HG02885 (cell line): ENCODE results near the gene AEN.

Source experiments
- ATAC-seq: cut with Tn5 transposase; IDR thresholded peaks from one replicate; pipeline ENCODE4 v1.9.1; 2021; ENCODE audit warnings: mild to moderate bottlenecking; ENCODE audit not compliant: unreplicated experiment, poor library complexity

Gene AEN

DNA sequence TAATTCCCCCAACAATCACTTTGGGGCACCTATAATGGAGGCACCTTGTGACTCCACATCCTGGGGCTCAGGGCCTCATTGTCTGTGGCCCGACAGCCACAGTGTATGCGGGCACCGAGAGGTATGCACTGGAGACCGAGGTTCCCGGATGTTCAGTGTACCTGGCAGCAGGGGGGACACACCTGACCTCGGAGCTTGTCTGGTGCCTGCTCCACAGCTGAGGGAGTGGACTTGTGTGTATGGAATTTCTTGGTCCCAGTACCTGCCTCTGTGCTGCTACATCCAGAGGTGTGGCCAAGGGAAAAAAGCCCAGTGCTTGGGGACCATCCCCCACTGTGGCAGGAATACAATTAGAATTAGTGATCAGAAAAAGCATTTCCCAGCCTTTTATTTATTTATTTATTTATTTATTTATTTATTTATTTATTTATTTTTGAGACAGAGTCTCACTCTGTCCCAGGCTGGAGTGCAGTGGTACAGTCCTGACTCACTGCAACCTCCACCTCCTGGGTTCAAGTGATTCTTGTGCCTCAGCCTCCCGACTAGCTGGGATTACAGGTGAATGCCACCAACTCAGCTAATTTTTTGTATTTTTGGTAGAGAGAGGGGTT, 8.8 kb upstream of the AEN start:
- ATAC-seq: no peak

DNA sequence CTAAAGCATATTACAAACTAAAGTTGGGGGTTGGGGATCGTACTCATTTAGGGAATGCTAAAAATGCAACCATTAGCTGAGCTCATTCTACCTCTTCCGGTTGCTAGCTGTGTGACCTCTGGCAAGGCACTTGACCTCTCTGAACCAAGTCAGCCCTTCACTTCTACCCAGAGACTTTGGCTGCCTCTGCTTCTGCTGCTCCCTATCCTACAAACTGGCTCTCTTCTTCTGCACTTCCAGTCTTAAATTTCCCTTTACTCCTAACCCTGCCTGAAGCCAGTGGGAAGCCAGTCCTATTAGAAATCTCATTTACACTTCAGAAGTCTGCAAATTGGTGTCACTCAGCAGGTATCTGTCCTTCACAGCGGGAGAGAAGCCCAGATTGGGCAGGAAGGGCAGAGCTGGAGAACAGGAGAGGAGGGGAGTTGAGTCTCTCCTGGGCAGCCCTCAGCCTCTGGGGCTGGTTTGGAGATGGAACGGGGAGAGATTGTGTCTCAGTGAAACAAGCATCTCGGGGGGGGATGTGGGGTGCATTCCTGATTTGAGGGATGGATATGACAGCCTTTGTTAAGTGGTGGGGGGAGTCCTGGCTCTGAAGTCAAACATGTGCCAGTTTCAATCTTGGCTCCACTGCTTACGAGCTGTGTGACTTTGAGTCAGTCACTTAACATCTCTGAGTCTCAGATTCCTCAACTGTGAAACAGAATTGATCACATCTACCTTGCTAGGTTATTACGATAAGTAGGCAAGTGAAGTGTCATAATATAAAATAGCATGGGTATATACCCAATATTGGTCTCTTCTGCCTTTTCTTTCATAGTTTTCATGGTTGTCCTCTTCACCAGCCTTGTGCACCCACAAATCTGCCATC, 7.8 kb upstream of the AEN start:
- no peak for ATAC-seq

- ATAC-seq: peak; percentile 66
Observed at GRCh38 chr15:88615303-88616107, 5.6 kb upstream of the AEN start.

DNA sequence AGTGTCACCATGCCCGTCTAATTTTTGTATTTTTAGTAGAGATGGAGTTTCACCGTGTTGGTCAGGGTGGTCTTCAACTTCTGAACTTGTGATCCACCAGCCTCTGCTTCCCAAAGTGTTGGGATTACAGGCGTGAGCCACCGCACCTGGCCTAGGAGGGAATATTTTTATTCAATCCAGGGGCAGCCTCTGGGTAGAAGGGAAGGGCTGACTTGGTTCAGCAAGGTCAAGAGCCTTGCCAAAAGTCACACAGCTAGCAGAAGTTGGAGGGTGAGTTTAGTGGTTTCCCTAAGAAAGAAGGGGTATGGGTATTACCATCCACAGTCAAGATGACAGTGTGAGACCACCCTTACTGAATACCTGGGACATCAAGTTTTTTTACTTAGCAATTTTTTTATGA, 4.9 kb upstream of the AEN start:
- ATAC-seq: no peak

GRCh38 chr15:88617031-88617722, 4.0 kb upstream of the AEN start:
- ATAC-seq: no peak

DNA sequence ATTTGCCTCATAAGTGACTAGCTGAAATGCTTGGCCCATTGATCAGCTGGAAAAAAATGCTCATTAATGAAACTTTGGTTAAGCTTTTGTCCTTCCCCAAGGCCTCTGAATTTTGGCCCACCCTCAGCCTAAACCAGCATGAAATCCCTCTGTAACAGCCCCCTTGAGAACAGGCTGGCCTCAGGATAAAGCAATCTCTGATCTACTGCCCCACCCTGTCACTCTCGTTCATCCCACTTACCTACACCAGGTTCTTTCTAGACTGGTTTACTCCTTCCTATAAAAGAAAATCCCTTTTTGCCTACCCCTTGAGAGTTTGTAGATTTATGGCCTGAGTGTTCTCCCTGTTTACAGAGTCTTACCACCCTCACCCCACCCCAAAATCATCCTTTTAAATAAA, 3.4 kb upstream of the AEN start:
- no peak for ATAC-seq

- ATAC-seq: no peak
Observed at GRCh38 chr15:88618686-88619085, 2.5 kb upstream of the AEN start.

GRCh38 chr15:88619796-88620195, 1.3 kb upstream of the AEN start:
- ATAC-seq: no peak

DNA sequence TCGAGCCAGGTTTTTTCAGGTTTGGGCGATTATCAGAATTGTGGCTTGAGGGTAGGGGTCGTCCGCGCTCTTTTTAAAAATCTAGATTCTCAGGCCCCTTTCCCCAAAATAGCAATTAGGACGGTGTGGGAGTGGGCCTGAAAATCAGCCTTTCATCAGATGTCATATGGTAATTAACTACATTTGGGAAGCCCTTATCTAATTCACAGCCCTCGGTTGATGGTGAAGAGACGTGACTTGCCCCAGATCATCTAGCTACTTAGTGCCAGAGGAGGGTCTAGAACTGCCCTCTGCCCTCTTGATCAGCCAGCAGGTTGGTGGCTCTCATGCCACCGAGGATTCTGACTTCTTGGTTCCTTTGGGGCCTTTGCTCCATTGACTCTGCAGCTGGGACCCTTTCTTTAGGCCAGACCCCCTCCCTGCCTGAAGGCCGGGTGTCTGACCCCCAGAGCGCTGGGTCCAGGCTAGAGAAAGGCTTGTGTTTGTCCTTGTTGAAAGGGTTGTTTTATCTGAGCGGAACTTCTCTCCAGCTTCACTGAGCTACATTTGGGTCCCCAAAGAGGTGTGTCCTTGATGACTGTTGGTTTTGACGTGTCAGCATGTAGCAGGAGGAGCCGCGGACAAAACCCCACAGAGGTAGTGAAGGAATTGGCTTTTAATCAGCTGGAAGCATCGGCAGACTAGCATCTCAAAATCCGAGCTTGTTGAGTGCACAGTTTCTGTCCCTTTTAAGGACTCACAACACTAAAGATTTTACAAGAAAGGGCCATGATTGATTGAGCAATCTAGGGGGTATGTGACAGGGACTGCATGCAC, 857 bp downstream of the AEN start:
- ATAC-seq: peak; percentile 41

DNA sequence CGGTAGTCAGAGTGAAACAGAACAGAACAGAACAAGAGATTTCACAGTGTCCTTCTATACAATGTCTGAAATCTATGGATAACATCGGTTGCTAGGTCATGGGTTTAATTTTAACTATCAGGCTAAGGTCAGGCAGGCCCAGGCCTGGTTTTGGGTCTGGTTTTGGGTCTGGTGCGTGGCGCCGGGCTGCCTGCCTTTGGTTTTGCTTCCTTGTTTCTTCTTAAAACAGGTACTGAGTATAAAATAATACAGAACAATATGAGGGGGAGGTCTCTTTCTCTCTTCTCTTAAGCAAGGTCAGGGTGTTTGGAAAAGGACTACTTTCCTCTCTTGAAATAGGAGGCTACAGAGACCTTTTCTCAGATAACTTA, 1.4 kb downstream of the AEN start:
- ATAC-seq: no peak

DNA sequence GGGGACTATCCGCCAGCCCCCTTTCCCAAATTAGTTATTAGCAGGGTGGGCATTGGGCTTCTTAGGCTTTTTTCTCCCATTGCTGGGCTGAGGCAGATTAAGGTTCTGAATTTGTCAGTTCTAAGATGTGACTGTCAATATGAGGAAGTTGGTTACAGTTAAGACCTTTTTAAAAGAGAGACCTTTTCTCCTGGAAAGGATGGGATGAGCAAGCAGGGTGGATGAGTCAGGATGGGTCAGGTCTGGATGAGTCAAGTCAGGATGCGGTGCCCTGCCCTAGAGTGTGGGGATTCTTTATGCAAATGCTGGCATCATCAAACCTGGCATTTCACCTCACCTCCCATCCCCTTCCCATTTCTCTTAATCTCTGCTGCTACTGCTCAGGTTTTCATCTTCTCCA, 1.9 kb downstream of the AEN start:
- no peak for ATAC-seq

DNA sequence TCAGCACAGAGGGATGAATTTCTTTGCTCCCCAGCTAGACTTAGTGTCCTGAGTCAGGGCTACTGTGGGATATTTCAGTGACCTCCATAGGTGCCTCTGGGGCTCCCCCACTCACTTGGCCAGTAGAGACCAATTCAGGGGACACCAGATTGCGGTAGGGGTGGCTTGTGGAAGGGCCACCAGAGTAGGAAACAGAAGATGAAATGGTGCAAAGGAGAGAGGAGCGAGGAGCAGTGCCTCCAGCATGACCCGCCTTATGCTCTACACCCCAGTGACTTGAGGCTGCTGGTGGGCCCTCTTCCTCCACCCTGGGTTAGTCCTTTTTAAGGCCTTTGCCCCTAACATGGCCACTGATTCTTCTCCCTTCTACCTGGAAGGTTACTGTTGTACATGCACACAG, 2.5 kb downstream of the AEN start:
- ATAC-seq: no peak

- ATAC-seq: peak; percentile 30
Observed at GRCh38 chr15:88624156-88624970, 3.2 kb downstream of the AEN start.

DNA sequence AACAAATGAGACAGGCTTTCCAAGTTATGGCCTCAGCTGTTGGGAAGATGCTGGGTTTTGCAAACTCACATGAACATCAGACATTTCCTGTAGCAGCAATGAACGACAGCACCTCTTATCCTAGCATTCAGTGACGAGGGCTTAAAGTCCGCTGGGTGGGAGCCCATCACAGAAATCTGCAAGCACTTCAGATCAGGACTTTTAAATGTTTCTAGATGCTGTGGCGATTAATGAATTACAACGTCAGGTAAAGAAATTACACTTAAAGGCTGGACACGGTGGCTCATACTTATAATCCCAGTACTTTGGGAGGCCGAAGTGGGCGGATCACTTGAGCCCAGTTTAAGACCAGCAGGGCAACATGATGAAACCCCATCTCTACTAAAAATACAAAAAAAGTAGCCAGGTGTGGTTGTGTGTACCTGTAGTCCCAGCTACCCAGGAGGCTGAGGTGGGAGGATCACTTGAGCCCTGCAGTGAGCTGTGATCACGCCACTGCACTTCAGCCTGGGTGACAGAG, 3.9 kb downstream of the AEN start:
- no peak for ATAC-seq

DNA sequence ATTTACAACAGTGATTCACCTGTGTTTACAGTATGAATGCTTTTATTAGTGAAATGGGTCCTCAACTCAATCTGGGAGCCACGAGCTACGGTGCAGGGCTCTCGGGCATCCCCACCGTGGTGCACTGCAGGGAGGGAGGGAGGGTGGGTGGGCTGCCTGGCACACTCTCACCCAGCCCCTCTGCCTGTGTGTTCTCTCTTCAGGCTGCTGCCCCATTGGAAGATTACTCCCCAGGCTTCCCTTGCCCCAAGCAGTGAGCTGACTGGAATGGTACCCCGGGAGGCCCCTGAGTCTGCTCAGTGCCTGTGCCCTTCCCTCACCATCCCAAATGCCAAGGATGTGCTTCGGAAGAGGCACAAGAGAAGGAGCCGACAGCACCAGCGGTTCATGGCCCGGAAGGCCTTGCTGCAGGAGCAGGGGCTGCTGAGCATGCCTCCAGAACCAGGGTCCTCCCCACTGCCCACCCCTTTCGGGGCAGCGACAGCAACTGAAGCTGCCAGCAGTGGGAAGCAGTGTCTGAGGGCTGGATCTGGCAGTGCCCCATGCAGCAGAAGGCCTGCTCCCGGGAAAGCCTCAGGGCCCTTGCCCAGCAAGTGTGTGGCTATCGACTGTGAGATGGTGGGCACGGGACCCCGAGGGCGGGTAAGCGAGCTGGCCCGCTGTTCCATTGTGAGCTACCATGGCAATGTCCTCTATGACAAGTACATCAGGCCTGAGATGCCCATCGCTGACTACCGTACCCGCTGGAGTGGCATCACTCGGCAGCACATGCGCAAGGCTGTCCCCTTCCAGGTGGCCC, 5.0 kb downstream of the AEN start:
- ATAC-seq: no peak

GRCh38 chr15:88627463-88627862, 6.3 kb downstream of the AEN start:
- ATAC-seq: peak; percentile 40

DNA sequence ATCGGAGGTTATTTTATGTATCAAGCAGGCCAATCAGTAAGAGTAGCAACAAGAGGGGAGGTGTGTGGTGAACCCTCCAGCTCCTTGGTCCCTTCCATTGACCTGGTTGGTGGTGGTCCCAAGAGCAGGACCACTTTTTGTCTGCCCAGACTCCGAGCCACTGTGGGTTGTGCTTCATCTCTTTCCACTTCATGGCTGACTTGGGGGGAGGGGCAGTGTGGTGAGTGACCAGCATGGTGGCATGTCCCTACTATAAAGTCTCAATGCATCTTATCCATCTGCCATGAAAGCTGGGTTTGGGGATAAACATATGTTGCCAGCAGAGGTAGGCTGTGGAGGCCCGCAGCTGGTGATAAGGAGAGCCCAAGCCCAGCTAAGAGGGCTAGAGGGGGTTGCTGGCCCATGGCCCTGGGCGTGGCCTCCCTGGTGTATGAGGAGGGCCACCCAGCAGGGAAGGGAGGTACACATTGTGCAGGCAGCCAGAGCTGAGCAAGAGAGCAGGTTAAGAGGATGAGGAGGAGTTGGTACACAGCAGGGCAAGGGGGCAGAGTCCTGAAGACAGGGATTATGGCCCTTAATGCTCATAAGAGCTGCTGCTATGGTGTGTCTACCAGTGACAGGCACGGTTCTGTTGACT, 7.0 kb downstream of the AEN start:
- no peak for ATAC-seq

- no peak for ATAC-seq
Observed at GRCh38 chr15:88629071-88629470, 7.9 kb downstream of the AEN start.
